Mammary epithelial cell (primary cell): ENCODE results near the gene NUAK2.
A peak's percentile ranks its signal among the peaks of the same experiment; 100 is the strongest.

Experiments
- EZH2 ChIP-seq: IDR thresholded peaks from 2 replicates; pipeline ENCODE4 v1.6.1; 2012; ENCODE audit warnings: low read length, inconsistent platforms, borderline replicate concordance
- TF ChIP-seq, protein P1 (sequence below), 2 donors: IDR thresholded peaks in 1 of 2; conservative IDR thresholded peaks in 1 of 2; 2 replicates each; pipeline ENCODE4 v1.5.1; 2011 to 2012; ENCODE audit warnings: inconsistent platforms in 2 of 2, low read length in 2 of 2, mild to moderate bottlenecking in 2 of 2, control low read depth in 1 of 2, low read depth in 1 of 2; ENCODE audit not compliant: insufficient read depth in 1 of 2; ENCODE audit errors: extremely low read depth in 1 of 2

DNA sequence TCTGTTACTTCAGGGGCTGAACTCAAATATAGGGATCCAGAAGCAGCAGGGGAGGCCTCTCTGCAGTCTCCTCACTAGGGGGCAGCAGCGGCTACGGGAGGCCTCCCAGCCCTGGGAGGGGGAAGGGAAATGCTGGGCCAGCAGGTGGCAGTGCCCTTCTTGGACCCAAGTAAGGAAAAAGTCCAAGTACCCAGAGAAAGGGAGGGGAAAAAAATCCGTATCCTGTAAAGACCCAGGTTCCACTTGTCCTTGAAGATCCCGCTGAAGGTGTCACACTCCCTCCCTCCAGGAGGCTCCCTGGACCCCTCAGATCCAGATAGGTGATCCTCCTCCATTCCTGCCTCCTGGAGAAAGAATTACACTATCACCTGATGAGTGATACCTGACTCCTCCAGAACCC lies 14.1 kb upstream of the NUAK2 start:
- TF ChIP-seq, protein P1, sequence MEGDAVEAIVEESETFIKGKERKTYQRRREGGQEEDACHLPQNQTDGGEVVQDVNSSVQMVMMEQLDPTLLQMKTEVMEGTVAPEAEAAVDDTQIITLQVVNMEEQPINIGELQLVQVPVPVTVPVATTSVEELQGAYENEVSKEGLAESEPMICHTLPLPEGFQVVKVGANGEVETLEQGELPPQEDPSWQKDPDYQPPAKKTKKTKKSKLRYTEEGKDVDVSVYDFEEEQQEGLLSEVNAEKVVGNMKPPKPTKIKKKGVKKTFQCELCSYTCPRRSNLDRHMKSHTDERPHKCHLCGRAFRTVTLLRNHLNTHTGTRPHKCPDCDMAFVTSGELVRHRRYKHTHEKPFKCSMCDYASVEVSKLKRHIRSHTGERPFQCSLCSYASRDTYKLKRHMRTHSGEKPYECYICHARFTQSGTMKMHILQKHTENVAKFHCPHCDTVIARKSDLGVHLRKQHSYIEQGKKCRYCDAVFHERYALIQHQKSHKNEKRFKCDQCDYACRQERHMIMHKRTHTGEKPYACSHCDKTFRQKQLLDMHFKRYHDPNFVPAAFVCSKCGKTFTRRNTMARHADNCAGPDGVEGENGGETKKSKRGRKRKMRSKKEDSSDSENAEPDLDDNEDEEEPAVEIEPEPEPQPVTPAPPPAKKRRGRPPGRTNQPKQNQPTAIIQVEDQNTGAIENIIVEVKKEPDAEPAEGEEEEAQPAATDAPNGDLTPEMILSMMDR (conservative IDR thresholded peaks at IDR 0.05 in 1 of 2, IDR thresholded peaks at IDR 0.05 in 1 of 2; ENCODE audit: extremely low read depth in 1 of 2, insufficient read depth in 1 of 2, low read depth in 1 of 2, low read length in 2 of 2), result peak; percentile 96 to 99
- TF ChIP-seq EZH2, result no peak
